Amygdala (tissue), 56 donors: ENCODE results near the gene ILK.
A peak's percentile ranks its signal among the peaks of the same experiment; 100 is the strongest.

Experiments used
- DNase-seq, 56 donors: peaks; one replicate each; lab custom pipeline; 2025; lab: John Stamatoyannopoulos, UW

ILK gene

GRCh38 chr11:6602096-6602940 lies 1.3 kb upstream of the ILK start:
- no peak for DNase-seq

GRCh38 chr11:6604081-6604626 lies 580 bp downstream of the ILK start:
- DNase-seq = peak in 38 of 56 donors; percentile 28 to 70 (median 50)

- DNase-seq = no peak
Measured at GRCh38 chr11:6604790-6605189, 1.2 kb downstream of the ILK start.

- DNase-seq = peak in 50 of 56 donors; percentile 22 to 87 (median 70)
Measured at GRCh38 chr11:6606471-6607189, 3.1 kb downstream of the ILK start.

- no peak for DNase-seq
Measured at GRCh38 chr11:6607190-6607795, 3.7 kb downstream of the ILK start.

GRCh38 chr11:6608011-6608410 lies 4.4 kb downstream of the ILK start:
- DNase-seq = no peak

- no peak for DNase-seq
Measured at GRCh38 chr11:6608726-6609501, 5.3 kb downstream of the ILK start.

GRCh38 chr11:6609502-6610015 lies 6.0 kb downstream of the ILK start:
- DNase-seq = no peak

GRCh38 chr11:6610591-6610990 lies 7.0 kb downstream of the ILK start:
- no peak for DNase-seq

GRCh38 chr11:6611092-6611962 lies 7.8 kb downstream of the ILK start:
- DNase-seq = peak in 18 of 56 donors; percentile 28 to 75 (median 56)

- peak in 1 of 56 donors; percentile 54 for DNase-seq
Measured at GRCh38 chr11:6611963-6612212, 8.3 kb downstream of the ILK start.

GRCh38 chr11:6612213-6613041 lies 8.9 kb downstream of the ILK start, which contains the start of gene TAF10:
TAF10 (minus strand) TSS chr11:6612216; CDS start chr11:6612189, 27 bp downstream.
- DNase-seq = peak; percentile 56 to 97 (median 90)

GRCh38 chr11:6613496-6613895 lies 9.9 kb downstream of the ILK start:
- DNase-seq = no peak

- DNase-seq = no peak
Measured at GRCh38 chr11:6614446-6614845, 10.9 kb downstream of the ILK start.

GRCh38 chr11:6615046-6615445 lies 11.5 kb downstream of the ILK start:
- DNase-seq = no peak

GRCh38 chr11:6615882-6616585 lies 12.5 kb downstream of the ILK start:
- DNase-seq = no peak

GRCh38 chr11:6616596-6617250 lies 13.1 kb downstream of the ILK start:
- DNase-seq = no peak
